ENCODE measurements around the gene MEX3C. TPM values are rescaled to one million over a fixed set of nuclear protein-coding genes. Genes with fewer than 3 reads are reported as not detected.

Gene MEX3C
- polyA plus RNA-seq, 3 donors = 61.8 to 78.8 (median 64.3) TPM

- no peak for DNase-seq (ENCODE audit: extremely low read depth in 1 of 11, low read depth in 9 of 11, low spot score in 4 of 11)
These were observed 61.7 kb downstream of the MEX3C start for GRCh38 chr18:51135795-51136194.

DNA sequence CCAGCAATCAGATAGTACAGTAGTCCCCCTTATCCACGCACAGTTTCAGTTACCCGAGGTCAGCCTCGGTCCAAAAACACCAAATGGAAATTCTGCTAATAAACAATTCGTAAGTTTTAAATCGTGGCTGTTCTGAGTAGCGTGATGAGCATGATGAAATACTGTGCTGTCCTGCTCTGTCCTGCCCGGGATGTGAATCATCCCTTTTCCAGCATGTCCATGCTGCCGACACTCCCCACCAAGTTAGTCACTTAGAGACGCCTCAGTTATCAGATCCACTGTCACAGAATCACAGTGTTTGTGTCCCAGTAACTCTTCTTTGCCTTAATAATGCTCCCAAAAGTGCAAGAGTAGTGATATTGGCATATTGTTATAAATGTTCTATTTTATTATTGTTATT is 62.1 kb downstream of the MEX3C start:
- DNase-seq (ENCODE audit: extremely low read depth in 1 of 11, low read depth in 9 of 11, low spot score in 4 of 11) = no peak

DNA sequence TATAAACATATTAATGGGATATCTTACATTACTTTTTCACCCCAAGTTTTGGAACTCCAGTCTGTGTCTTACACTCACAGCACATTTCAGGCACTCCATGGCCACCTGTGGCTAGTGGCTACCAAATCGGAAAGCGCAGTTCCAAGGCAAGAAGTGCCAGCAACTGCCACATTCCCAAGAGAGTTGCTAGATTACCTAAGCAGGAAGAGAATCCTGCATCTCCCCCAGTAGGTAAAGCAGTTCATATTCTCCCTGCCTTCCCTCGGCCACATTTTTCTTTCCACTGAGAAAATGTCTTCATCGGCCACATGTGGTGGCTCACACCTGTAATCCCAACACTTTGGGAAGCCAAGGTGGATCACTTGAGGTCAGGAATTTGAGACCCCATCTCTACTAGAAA is 62.8 kb downstream of the MEX3C start:
- DNase-seq (ENCODE audit: extremely low read depth in 1 of 11, low read depth in 9 of 11, low spot score in 4 of 11) = no peak

GRCh38 chr18:51133580-51134160 is 63.8 kb downstream of the MEX3C start:
- DNase-seq (ENCODE audit: extremely low read depth in 1 of 11, low read depth in 9 of 11, low spot score in 4 of 11) = no peak

DNA sequence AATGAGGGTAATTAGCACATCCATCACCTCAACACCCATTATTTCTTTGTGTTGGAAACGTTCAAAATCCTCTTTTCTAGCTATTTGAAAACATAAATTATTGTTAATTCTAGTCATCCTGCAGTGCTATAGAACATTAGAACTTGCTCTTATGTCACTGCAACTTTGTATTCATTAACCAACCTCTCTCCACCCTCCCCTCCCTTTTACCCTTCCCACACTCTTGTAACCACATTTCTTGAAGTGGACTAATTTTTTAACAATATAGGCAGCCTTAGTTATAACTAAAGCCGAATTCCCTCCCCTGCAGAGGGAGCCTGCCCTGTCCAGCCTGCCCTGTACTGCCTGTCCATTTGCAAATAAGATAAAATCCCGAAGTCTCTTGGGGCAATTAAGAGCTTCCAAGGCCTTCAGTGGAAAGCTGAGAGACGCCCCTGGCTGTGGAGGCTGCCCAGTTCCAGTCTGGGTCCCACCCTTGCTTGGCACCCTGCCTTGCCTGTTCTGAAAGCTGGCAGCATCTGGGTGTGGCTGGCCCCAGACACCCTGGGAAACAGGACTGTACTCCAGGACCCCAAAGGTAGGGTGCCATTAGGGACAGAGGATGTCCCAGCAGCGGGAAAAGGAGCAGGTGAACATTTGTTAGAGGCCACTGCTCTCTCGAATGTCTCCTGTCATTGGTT is 65.1 kb downstream of the MEX3C start:
- DNase-seq (ENCODE audit: extremely low read depth in 1 of 11, low read depth in 9 of 11, low spot score in 4 of 11) = no peak

- no peak for DNase-seq (ENCODE audit: extremely low read depth in 1 of 11, low read depth in 9 of 11, low spot score in 4 of 11)
These were observed 68.9 kb downstream of the MEX3C start for GRCh38 chr18:51128533-51128932.

DNA sequence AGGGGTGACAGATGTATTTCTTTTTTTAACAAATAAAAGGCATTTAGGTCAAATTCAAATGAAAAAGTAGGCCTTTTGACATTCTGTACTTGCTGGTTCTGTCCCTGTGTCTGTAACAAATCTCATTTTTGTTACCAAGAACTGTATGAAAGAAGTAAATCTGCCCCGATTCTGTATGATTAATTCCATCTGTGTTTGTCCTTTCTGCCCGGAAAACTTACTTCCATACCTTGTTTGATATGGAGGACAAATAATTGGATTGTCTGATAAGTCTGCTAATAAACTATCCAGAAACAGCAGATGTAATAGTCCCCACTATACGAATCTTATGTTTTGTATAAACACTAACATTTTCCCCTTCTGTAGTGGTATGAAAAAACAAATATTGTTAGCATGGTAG is 69.8 kb downstream of the MEX3C start:
- DNase-seq (ENCODE audit: extremely low read depth in 1 of 11, low read depth in 9 of 11, low spot score in 4 of 11) = no peak

GRCh38 chr18:51125976-51126375 is 71.5 kb downstream of the MEX3C start:
- DNase-seq (ENCODE audit: extremely low read depth in 1 of 11, low read depth in 9 of 11, low spot score in 4 of 11) = no peak

Other genes with a start within 250 kb of the MEX3C start
- gene ELAC1, start 229.6 kb downstream of the MEX3C start, polyA plus RNA-seq (ENCODE audit: insufficient read length in 3 of 3) = 10 to 100 TPM; 14.1 to 16.5 (median 16.2) TPM
- 100 to 1,000 TPM; 155 to 193 (median 157) TPM for gene SMAD4, start 167.5 kb downstream of the MEX3C start, polyA plus RNA-seq (ENCODE audit: insufficient read length in 3 of 3)